Raji (cell line): Measurements from ENCODE around the gene CHST7.

Experiments used
- POLR2A ChIP-seq: IDR thresholded peaks from 2 replicates; pipeline ENCODE4 v1.6.1; 2011; ENCODE audit warnings: low read depth, low read length, control low read depth; ENCODE audit not compliant: insufficient read depth

CHST7 gene

GRCh38 chrX:46627711-46628419 is 54.3 kb downstream of the CHST7 start:
- no peak for TF ChIP-seq POLR2A

GRCh38 chrX:46628460-46629371 is 55.2 kb downstream of the CHST7 start:
- no peak for TF ChIP-seq POLR2A

- TF ChIP-seq POLR2A = no peak
Observed at GRCh38 chrX:46630141-46630540, 56.6 kb downstream of the CHST7 start.

- no peak for TF ChIP-seq POLR2A
Observed at GRCh38 chrX:46634577-46634976, 61.0 kb downstream of the CHST7 start.

- no peak for TF ChIP-seq POLR2A
Observed at GRCh38 chrX:46635186-46635585, 61.6 kb downstream of the CHST7 start.

- no peak for TF ChIP-seq POLR2A
Observed at GRCh38 chrX:46636223-46636622, 62.7 kb downstream of the CHST7 start.

- no peak for TF ChIP-seq POLR2A
Observed at GRCh38 chrX:46637938-46638337, 64.4 kb downstream of the CHST7 start.

- TF ChIP-seq POLR2A = no peak
Observed at GRCh38 chrX:46642145-46642544, 68.6 kb downstream of the CHST7 start.

- TF ChIP-seq POLR2A = no peak
Observed at GRCh38 chrX:46643636-46644035, 70.1 kb downstream of the CHST7 start.

GRCh38 chrX:46645614-46646013 is 72.0 kb downstream of the CHST7 start:
- TF ChIP-seq POLR2A = no peak

- no peak for TF ChIP-seq POLR2A
Observed at GRCh38 chrX:46647251-46647650, 73.7 kb downstream of the CHST7 start.
